Measurements from ENCODE around the gene TMEM202.
"Not testable (repeated sequence)": the region's sequence is repeated elsewhere in the genome, so short reads cannot be mapped to it uniquely, and the experiment has no call there.

Gene TMEM202

GRCh38 chr15:72404356-72404755 is 6.3 kb downstream of the TMEM202 start:
- DNase-seq (ENCODE audit: low read depth), result no peak

GRCh38 chr15:72404841-72405240 is 6.7 kb downstream of the TMEM202 start:
- DNase-seq (ENCODE audit: low read depth), result no peak

GRCh38 chr15:72406936-72407335 is 8.8 kb downstream of the TMEM202 start:
- DNase-seq (ENCODE audit: low read depth), result no peak

DNA sequence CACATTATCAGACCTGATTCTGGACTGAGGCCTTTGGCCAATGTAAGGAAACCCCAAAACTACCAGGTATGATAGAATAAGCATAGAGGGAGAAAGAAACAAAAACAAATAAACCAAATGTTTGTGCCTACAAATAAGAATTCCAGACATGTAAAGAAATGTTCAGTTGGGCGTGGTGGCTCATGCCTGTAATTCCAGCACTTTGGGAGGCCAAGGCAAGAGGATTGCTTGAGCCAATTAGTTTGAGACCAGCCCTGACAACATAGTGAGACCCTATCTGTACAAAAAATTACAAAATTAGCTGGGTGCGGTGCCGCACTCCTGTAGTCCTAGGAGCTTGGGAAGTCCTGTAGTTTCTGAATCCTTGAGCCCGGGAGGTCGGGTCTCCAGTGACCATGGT is 13.0 kb downstream of the TMEM202 start:
- DNase-seq (ENCODE audit: low read depth), result no peak

DNA sequence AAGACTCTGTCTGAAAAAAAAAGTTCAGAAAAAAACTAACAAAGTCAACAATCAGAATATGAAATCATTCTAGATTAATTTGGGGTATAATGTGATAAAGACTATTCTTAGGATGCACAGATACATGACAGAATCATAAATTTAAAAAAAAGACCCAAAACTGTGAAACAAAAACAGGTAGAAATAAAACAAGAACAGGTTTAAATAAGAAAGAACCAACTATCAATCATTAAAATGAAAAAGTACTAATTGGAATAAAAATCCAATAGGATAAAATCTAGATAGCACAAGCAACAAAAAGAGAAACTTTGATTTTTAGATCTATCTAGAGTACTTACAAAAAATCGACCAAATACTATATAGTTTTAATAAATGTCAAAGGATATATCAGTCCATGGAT is 13.4 kb downstream of the TMEM202 start:
- DNase-seq (ENCODE audit: low read depth), result no peak

DNA sequence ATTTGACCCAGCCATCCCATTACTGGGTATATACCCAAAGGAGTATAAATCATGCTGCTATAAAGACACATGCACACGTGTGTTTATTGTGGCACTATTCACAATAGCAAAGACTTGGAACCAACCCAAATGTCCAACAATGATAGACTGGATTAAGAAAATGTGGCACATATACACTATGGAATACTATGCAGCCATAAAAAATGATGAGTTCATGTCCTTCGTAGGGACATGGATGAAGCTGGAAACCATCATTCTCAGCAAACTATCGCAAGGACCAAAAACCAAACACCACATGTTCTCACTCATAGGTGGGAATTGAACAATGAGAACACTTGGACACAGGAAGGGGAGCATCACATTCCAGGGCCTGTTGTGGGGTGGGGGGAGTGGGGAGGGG is 15.2 kb downstream of the TMEM202 start:
- not testable (repeated sequence) for DNase-seq (ENCODE audit: low read depth)

GRCh38 chr15:72415304-72415703 is 17.2 kb downstream of the TMEM202 start:
- DNase-seq (ENCODE audit: low read depth), result no peak

DNA sequence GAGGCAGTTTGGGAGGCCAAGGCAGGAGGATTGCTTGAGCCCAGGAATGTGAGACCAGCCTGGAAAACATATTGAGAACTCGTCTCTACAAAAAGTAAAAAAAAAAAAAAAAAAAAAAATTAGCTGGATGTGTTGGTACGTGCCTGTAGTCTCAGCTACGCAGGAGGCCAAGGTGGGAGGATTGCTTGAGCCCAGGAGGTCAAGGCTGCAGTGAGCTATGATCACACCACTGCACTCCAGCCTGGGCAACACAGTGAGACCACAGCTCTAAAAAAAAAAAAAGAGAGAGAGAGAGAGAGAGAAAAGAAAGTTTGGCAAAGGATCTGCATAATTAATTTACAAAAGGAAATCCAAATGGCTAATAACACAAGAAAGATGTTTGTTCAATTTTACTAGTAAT is 21.7 kb downstream of the TMEM202 start:
- not testable (repeated sequence) for DNase-seq (ENCODE audit: low read depth)

GRCh38 chr15:72420576-72420975 is 22.5 kb downstream of the TMEM202 start:
- DNase-seq (ENCODE audit: low read depth), result no peak

GRCh38 chr15:72421484-72421883 is 23.4 kb downstream of the TMEM202 start:
- peak; percentile 21 for DNase-seq (ENCODE audit: low read depth)

GRCh38 chr15:72423256-72423655 is 25.2 kb downstream of the TMEM202 start:
- no peak for DNase-seq (ENCODE audit: low read depth)

DNA sequence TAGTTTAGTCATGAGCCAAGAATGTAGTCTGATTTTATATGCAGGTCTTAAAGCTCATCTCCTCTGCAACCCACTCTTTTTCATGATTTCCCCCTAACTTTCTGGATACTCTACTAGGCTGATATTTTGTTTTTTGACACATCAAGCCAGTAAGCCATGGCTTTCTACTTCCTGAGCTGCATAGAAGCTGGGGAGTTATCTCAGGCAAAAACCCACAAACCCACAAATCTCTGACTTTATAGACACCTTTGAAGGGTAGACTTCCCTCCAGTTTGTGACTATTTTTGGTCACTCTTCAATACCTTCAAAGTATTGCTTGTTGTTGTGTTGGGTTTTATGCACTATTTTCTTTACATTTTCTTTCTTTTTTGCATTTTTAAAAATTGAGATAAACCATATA is 28.6 kb downstream of the TMEM202 start:
- no peak for DNase-seq (ENCODE audit: low read depth)

- DNase-seq (ENCODE audit: low read depth), result no peak
These were observed 39.7 kb downstream of the TMEM202 start for GRCh38 chr15:72437650-72438316.

DNA sequence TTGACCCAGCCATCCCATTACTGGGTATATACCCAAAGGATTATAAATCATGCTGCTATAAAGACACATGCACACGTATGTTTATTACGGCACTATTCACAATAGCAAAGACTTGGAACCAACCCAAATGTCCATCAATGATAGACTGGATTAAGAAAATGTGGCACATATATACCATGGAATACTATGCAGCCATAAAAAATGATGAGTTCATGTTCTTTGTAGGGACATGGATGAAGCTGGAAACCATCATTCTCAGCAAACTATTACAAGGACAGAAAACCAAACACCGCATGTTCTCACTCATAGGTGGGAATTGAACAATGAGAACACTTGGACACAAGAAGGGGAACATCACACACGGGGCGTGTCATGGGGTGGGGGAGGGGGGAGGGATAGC is 44.7 kb downstream of the TMEM202 start:
- not testable (repeated sequence) for DNase-seq (ENCODE audit: low read depth)

- DNase-seq (ENCODE audit: low read depth), result no peak
These were observed 47.3 kb downstream of the TMEM202 start for GRCh38 chr15:72445426-72445825.

DNA sequence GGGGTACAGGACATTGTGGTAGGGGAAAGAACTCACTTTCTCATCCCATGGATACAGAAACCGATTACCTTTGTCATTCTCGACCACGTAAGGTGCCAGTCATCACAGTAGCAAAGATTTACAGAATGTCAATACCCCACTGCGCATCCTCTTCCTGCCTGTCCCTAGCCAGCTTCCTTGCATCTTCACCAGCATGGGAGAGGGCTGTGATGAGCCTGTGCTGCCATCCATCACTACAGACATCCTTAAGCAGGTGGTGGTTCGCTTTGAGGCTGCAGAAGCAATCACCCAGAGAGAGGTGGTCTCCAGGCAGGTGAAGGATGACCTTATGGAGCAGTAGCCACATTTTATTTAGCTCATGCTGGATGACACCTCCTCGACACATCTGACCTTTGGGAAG is 52.7 kb downstream of the TMEM202 start:
- no peak for DNase-seq (ENCODE audit: low read depth)

GRCh38 chr15:72451224-72451623 is 53.1 kb downstream of the TMEM202 start:
- DNase-seq (ENCODE audit: low read depth), result no peak

- DNase-seq (ENCODE audit: low read depth), result no peak
These were observed 58.6 kb downstream of the TMEM202 start for GRCh38 chr15:72456684-72457083.

Data from EH (cell line).